Rectal smooth muscle tissue (tissue), 1 donor: ENCODE data around the gene MTCH2.

ENCODE experiments used
- H3K27ac ChIP-seq: one replicate; pipeline ENCODE4 v1.7.0; 2013; ENCODE audit warnings: low read depth, low read length, inconsistent platforms
- H3K27me3 ChIP-seq: one replicate; pipeline ENCODE4 v1.7.0; 2013; ENCODE audit warnings: low read length; ENCODE audit not compliant: control insufficient read depth, insufficient read depth
- H3K36me3 ChIP-seq: one replicate; pipeline ENCODE4 v1.7.0; 2013; ENCODE audit warnings: low read length; ENCODE audit not compliant: control insufficient read depth, insufficient read depth
- H3K4me1 ChIP-seq: one replicate; pipeline ENCODE4 v1.7.0; 2013; ENCODE audit warnings: low read length; ENCODE audit not compliant: control insufficient read depth, insufficient read depth
- H3K4me3 ChIP-seq: one replicate; pipeline ENCODE4 v1.7.0; 2013; ENCODE audit warnings: low read length
- H3K9ac ChIP-seq: one replicate; pipeline ENCODE4 v1.7.0; 2013; ENCODE audit warnings: low read length

MTCH2 gene

GRCh38 chr11:47595029-47595428 lies 47.3 kb downstream of the MTCH2 start:
- H3K4me3 ChIP-seq: no peak overlapping the region
- no peaks in the 10 kb centered on the region for H3K36me3 ChIP-seq
- H3K27ac ChIP-seq: no peak overlapping the region
- H3K27me3 ChIP-seq: peaks cover 18% of the 10 kb centered on the region
- no peaks in the 10 kb centered on the region for H3K4me1 ChIP-seq
- no peak overlapping the region for H3K9ac ChIP-seq

- no peaks in the 10 kb centered on the region for H3K36me3 ChIP-seq
- no peak within 1 kb of the TSS for H3K9ac ChIP-seq
- no peak within 1 kb of the TSS for H3K27ac ChIP-seq
- H3K4me3 ChIP-seq: no peak within 1 kb of the TSS
- H3K4me1 ChIP-seq: no peaks in the 10 kb centered on the region
- H3K27me3 ChIP-seq: peaks cover 18% of the 10 kb centered on the region
Measured at GRCh38 chr11:47593934-47594855, 48.2 kb downstream of the MTCH2 start, which contains the start of gene C1QTNF4. Gene C1QTNF4, minus strand, starts transcription at chr11:47594411. Its CDS starts 3,601 bp downstream, at chr11:47590810.

- no peak overlapping the region for H3K9ac ChIP-seq
- no peaks in the 10 kb centered on the region for H3K4me1 ChIP-seq
- H3K27ac ChIP-seq: no peak overlapping the region
- H3K36me3 ChIP-seq: no peaks in the 10 kb centered on the region
- peaks cover 18% of the 10 kb centered on the region for H3K27me3 ChIP-seq
- H3K4me3 ChIP-seq: no peak overlapping the region
Measured at GRCh38 chr11:47593492-47593933, 48.8 kb downstream of the MTCH2 start.

- Histone ChIP-seq H3K27ac (no peak overlapping the region), H3K4me1 (no peaks in the 10 kb centered on the region), H3K9ac (no peak overlapping the region), H3K36me3 (no peaks in the 10 kb centered on the region), H3K4me3 (no peak overlapping the region), H3K27me3 (peaks cover 18% of the 10 kb centered on the region)
Measured at GRCh38 chr11:47592970-47593369, 49.4 kb downstream of the MTCH2 start.

GRCh38 chr11:47592251-47592650 lies 50.1 kb downstream of the MTCH2 start:
- H3K4me3 ChIP-seq: no peak overlapping the region
- no peak overlapping the region for H3K27ac ChIP-seq
- no peak overlapping the region for H3K9ac ChIP-seq
- H3K27me3 ChIP-seq: peaks cover 18% of the 10 kb centered on the region
- H3K4me1 ChIP-seq: no peaks in the 10 kb centered on the region
- no peaks in the 10 kb centered on the region for H3K36me3 ChIP-seq

GRCh38 chr11:47591764-47592163 lies 50.6 kb downstream of the MTCH2 start:
- Histone ChIP-seq H3K4me3 (no peak overlapping the region), H3K4me1 (no peaks in the 10 kb centered on the region), H3K36me3 (no peaks in the 10 kb centered on the region), H3K27ac (no peak overlapping the region), H3K27me3 (peaks cover 18% of the 10 kb centered on the region), H3K9ac (no peak overlapping the region)

GRCh38 chr11:47589977-47590861 lies 52.1 kb downstream of the MTCH2 start:
- peaks cover 18% of the 10 kb centered on the region for H3K27me3 ChIP-seq
- peak overlapping the region; percentile 52 for H3K4me3 ChIP-seq
- H3K9ac ChIP-seq: no peak overlapping the region
- no peaks in the 10 kb centered on the region for H3K36me3 ChIP-seq
- H3K4me1 ChIP-seq: no peaks in the 10 kb centered on the region
- H3K27ac ChIP-seq: peak overlapping the region; percentile 4

GRCh38 chr11:47589584-47589976 lies 52.8 kb downstream of the MTCH2 start:
- Histone ChIP-seq H3K27me3 (peaks cover 13% of the 10 kb centered on the region), H3K36me3 (no peaks in the 10 kb centered on the region), H3K27ac (peak overlapping the region; percentile 4), H3K4me1 (no peaks in the 10 kb centered on the region), H3K4me3 (peak overlapping the region; percentile 52), H3K9ac (no peak overlapping the region)

- Histone ChIP-seq H3K27me3 (peaks cover 10% of the 10 kb centered on the region), H3K4me1 (no peaks in the 10 kb centered on the region), H3K27ac (no peak overlapping the region), H3K9ac (no peak overlapping the region), H3K36me3 (peaks cover 3% of the 10 kb centered on the region), H3K4me3 (peak overlapping the region; percentile 52)
Measured at GRCh38 chr11:47589118-47589517, 53.2 kb downstream of the MTCH2 start.

- no peak overlapping the region for H3K9ac ChIP-seq
- no peak overlapping the region for H3K4me3 ChIP-seq
- H3K36me3 ChIP-seq: peaks cover 16% of the 10 kb centered on the region
- H3K27ac ChIP-seq: no peak overlapping the region
- H3K4me1 ChIP-seq: no peaks in the 10 kb centered on the region
- H3K27me3 ChIP-seq: no peaks in the 10 kb centered on the region
Measured at GRCh38 chr11:47587723-47588326, 54.5 kb downstream of the MTCH2 start.

- H3K9ac ChIP-seq: no peak overlapping the region
- no peaks in the 10 kb centered on the region for H3K27me3 ChIP-seq
- no peaks in the 10 kb centered on the region for H3K4me1 ChIP-seq
- H3K36me3 ChIP-seq: peaks cover 22% of the 10 kb centered on the region
- H3K4me3 ChIP-seq: no peak overlapping the region
- H3K27ac ChIP-seq: no peak overlapping the region
Measured at GRCh38 chr11:47587039-47587716, 55.2 kb downstream of the MTCH2 start.
